HCT116 (cell line): ENCODE results near the gene ADCY6. TPM values are rescaled to one million over a fixed set of nuclear protein-coding genes. Genes with fewer than 3 reads are reported as not detected.

Source experiments
- ATAC-seq: fragments of 200-7000 bp; cut with Tn5 transposase; 2 replicates; pipeline ENCODE4 v1.9.1; 2020; ENCODE audit warnings: mild to moderate bottlenecking, moderate library complexity
- BruUV-seq: library from RNA; stranded (reverse); fragments of 400-500 nt; replicated peaks from 2 replicates; lab custom pipeline; 2021; lab: Mats Ljungman, UMichigan
- CTCF ChIA-PET: fragments of 300-600 bp; sonication (Branson Sonifier 250); formaldehyde crosslinking; loops from one replicate; lab custom pipeline; 2021; ENCODE audit warnings: antibody characterized with exemption; lab: Charles Lee
- POLR2A ChIA-PET: fragments of 300-600, 350-600 bp; sonication (Branson Sonifier 250); formaldehyde crosslinking; loops from one replicate; lab custom pipeline; 2021; ENCODE audit warnings: antibody characterized with exemption; lab: Charles Lee
- RAD21 ChIA-PET, 2 experiments: fragments of 300-600 bp; sonication (Branson Sonifier 250); formaldehyde crosslinking; loops; one replicate each; lab custom pipeline; 2023; ENCODE audit warnings: low total read pairs in 2 of 2; ENCODE audit not compliant: uncharacterized antibody in 2 of 2, unreplicated experiment in 2 of 2, low non-redundant PET in 1 of 2; lab: Charles Lee
- DNase-seq: peaks from one replicate; pipeline ENCODE4 v3.0.0-alpha.2; 2010; ENCODE audit warnings: low read depth, low spot score
- H2AFZ ChIP-seq: fragments of 200-600 bp; shearing (Covaris generic), sonication (generic); 2 replicates; pipeline ENCODE4 v1.6.1; 2017; ENCODE audit warnings: low read depth, mixed run types, mixed read lengths, antibody characterized with exemption, low read length; ENCODE audit not compliant: poor library complexity, severe bottlenecking
- H3K27ac ChIP-seq: 2 replicates; pipeline ENCODE4 v1.5.1; 2012; ENCODE audit warnings: low read depth, low read length
- H3K27me3 ChIP-seq: fragments of 200-600 bp; sonication (generic); 2 replicates; pipeline ENCODE4 v1.6.1; 2016; ENCODE audit warnings: mixed run types, low read length, mixed read lengths; ENCODE audit not compliant: insufficient read depth
- H3K36me3 ChIP-seq, 2 experiments: fragments of 200-500 bp in 1 of 2; fragments of 200-600 bp in 1 of 2; sonication (Bioruptor generic) in 1 of 2; sonication (generic) in 1 of 2; 2 replicates each; pipeline versions ENCODE4 v1.5.1 to v1.6.1; 2014 to 2016; ENCODE audit warnings: low read length in 2 of 2, inconsistent platforms in 1 of 2, mixed read lengths in 1 of 2, mixed run types in 1 of 2; ENCODE audit not compliant: insufficient read depth in 2 of 2, control insufficient read depth in 1 of 2
- H3K4me1 ChIP-seq, 2 experiments: fragments of 200-600 bp in 1 of 2; sonication (generic) in 1 of 2; 2 replicates each; pipeline versions ENCODE4 v1.5.1 to v1.6.1; 2012 to 2017; ENCODE audit warnings: low read length in 2 of 2, inconsistent platforms in 1 of 2, mild to moderate bottlenecking in 1 of 2, mixed read lengths in 1 of 2, mixed run types in 1 of 2, moderate library complexity in 1 of 2; ENCODE audit not compliant: insufficient read depth in 2 of 2, control insufficient read depth in 1 of 2
- H3K4me2 ChIP-seq: fragments of 200-600 bp; sonication (generic); 2 replicates; pipeline ENCODE4 v1.6.1; 2017; ENCODE audit warnings: mixed run types, low read length, mixed read lengths
- H3K4me3 ChIP-seq, 2 experiments: fragments of 200-600 bp in 1 of 2; sonication (generic) in 1 of 2; replicated peaks in 1 of 2; 2 replicates each; pipeline ENCODE4 v1.5.1; 2011 to 2016; ENCODE audit warnings: low read length in 2 of 2, control low read depth in 1 of 2, low read depth in 1 of 2, mild to moderate bottlenecking in 1 of 2, mixed read lengths in 1 of 2, mixed run types in 1 of 2
- H3K79me2 ChIP-seq: fragments of 200-600 bp; sonication (generic); 2 replicates; pipeline ENCODE4 v1.6.1; 2017; ENCODE audit warnings: mild to moderate bottlenecking, mixed run types, low read length, moderate library complexity, mixed read lengths; ENCODE audit not compliant: insufficient read depth
- H3K9ac ChIP-seq: fragments of 200-600 bp; sonication (generic); 2 replicates; pipeline ENCODE4 v1.6.1; 2016; ENCODE audit warnings: low read length, mixed read lengths
- H3K9me2 ChIP-seq: fragments of 200-600 bp; sonication (generic), shearing (Covaris generic); 2 replicates; pipeline ENCODE4 v1.6.1; 2017; ENCODE audit warnings: mixed run types, mild to moderate bottlenecking, moderate library complexity; ENCODE audit not compliant: insufficient read depth
- H3K9me3 ChIP-seq, 2 experiments: fragments of 200-500 bp in 1 of 2; fragments of 200-600 bp in 1 of 2; sonication (Bioruptor generic) in 1 of 2; sonication (generic) in 1 of 2; 2 replicates each; pipeline ENCODE4 v1.6.1; 2014 to 2017; ENCODE audit warnings: low read length in 2 of 2, mixed read lengths in 2 of 2, inconsistent platforms in 1 of 2, low read depth in 1 of 2, mild to moderate bottlenecking in 1 of 2, mixed run types in 1 of 2, moderate library complexity in 1 of 2; ENCODE audit not compliant: control insufficient read depth in 1 of 2, insufficient read depth in 1 of 2
- H4K20me1 ChIP-seq: fragments of 200-600 bp; sonication (generic), shearing (Covaris generic); 2 replicates; pipeline ENCODE4 v1.6.1; 2017; ENCODE audit warnings: mixed run types, mild to moderate bottlenecking, moderate library complexity; ENCODE audit not compliant: insufficient read depth
- CBX3 ChIP-seq: IDR thresholded peaks from 2 replicates; pipeline ENCODE4 v1.6.1; 2012; ENCODE audit warnings: low read depth
- CEBPB ChIP-seq: IDR thresholded peaks from 2 replicates; pipeline ENCODE4 v1.6.1; 2012; ENCODE audit warnings: low read depth
- FOSL1 ChIP-seq: IDR thresholded peaks from 2 replicates; pipeline ENCODE4 v1.6.1; 2012; ENCODE audit warnings: low read depth
- MAX ChIP-seq: IDR thresholded peaks from 2 replicates; pipeline ENCODE4 v1.6.1; 2012
- POLR2AphosphoS5 ChIP-seq: IDR thresholded peaks from 2 replicates; pipeline ENCODE4 v1.6.1; 2011; ENCODE audit warnings: mild to moderate bottlenecking, low read depth, low read length, moderate library complexity
- RAD21 ChIP-seq: IDR thresholded peaks from 2 replicates; pipeline ENCODE4 v1.6.1; 2012; ENCODE audit warnings: low read depth, mild to moderate bottlenecking
- SP1 ChIP-seq: IDR thresholded peaks from 2 replicates; pipeline ENCODE4 v1.6.1; 2012; ENCODE audit warnings: low read depth
- SRF ChIP-seq: IDR thresholded peaks from 2 replicates; pipeline ENCODE4 v1.6.1; 2012; ENCODE audit warnings: low read depth
- TCF7L2 ChIP-seq: IDR thresholded peaks from 2 replicates; pipeline ENCODE4 v1.7.0; 2011; ENCODE audit warnings: borderline replicate concordance, inconsistent platforms; ENCODE audit not compliant: insufficient read depth, insufficient read length; ENCODE audit errors: extremely low read depth
- YY1 ChIP-seq: IDR thresholded peaks from 2 replicates; pipeline ENCODE4 v1.6.1; 2011; ENCODE audit warnings: low read length, low read depth, moderate library complexity, mild to moderate bottlenecking; ENCODE audit not compliant: insufficient replicate concordance; ENCODE audit errors: extremely low read depth
- ZNF274 ChIP-seq: fragments of 200-500 bp; sonication (Bioruptor generic); IDR thresholded peaks from 2 replicates; pipeline ENCODE4 v1.6.1; 2014; ENCODE audit warnings: mild to moderate bottlenecking, low read depth, low read length, inconsistent platforms
- intact Hi-C: fragments of 100-400 bp; cut with micrococcal nuclease; formaldehyde crosslinking; loops from 2 replicates; pipeline ENCODE4 v1.10.0; 2022
- total RNA-seq: library from RNA; stranded (reverse); gene quantifications from one replicate; pipeline ENCODE4 v1.2.1, GENCODE V29; 2021; ENCODE audit not compliant: unreplicated experiment

ADCY6 gene
- total RNA-seq, 1 experiment from 2014 or later: 24.9 TPM

- Histone ChIP-seq H3K36me3 (peaks cover 34 to 35% of the 10 kb centered on the region in 2 experiments; a peak in 3 of 4 replicates), H3K27ac (no peak overlapping the region), H3K9ac (no peak overlapping the region), H3K4me2 (no peak overlapping the region), H3K4me1 (no peaks in the 10 kb centered on the region), H3K9me3 (no peaks in the 10 kb centered on the region), H3K27me3 (no peaks in the 10 kb centered on the region), H4K20me1 (no peaks in the 10 kb centered on the region), H3K4me3 (no peak overlapping the region), H3K79me2 (no peaks in the 10 kb centered on the region), H2AFZ (no peak overlapping the region), H3K9me2 (no peaks in the 10 kb centered on the region)
- intact Hi-C loops: no loop called here
- TF ChIP-seq MAX: no peak
- ChIA-PET CTCF (no interaction called here), POLR2A (no interaction called here), RAD21 (no interaction called here)
- BruUV-seq: no TSS peak
- peak; percentile 20; the same call in 1 of the 2 replicates for ATAC-seq
- no peak for DNase-seq
These were observed 39.4 kb upstream of the ADCY6 start for GRCh38 chr12:48828293-48828692.

GRCh38 chr12:48827513-48828096 lies 38.7 kb upstream of the ADCY6 start:
- no peak overlapping the region for H3K9ac ChIP-seq
- H3K27me3 ChIP-seq: no peaks in the 10 kb centered on the region
- CTCF ChIA-PET: interaction anchor here (1.0 to 1.1 kb wide), 2 partner anchors 12 to 13 kb away, joined by 3 to 4 read pairs; no protein-coding TSS in a partner anchor
- H3K9me3 ChIP-seq: no peaks in the 10 kb centered on the region
- H3K36me3 ChIP-seq: peaks cover 27 to 28% of the 10 kb centered on the region in 2 experiments; a peak in 3 of 4 replicates
- no peak overlapping the region for H3K4me3 ChIP-seq
- ATAC-seq: 0 out of 2 replicates have a peak, but pooled peaks have one; percentile 15
- H2AFZ ChIP-seq: no peak overlapping the region
- no peaks in the 10 kb centered on the region for H4K20me1 ChIP-seq
- no peak overlapping the region for H3K4me2 ChIP-seq
- H3K27ac ChIP-seq: no peak overlapping the region
- intact Hi-C loops: no loop called here
- POLR2A ChIA-PET: no interaction called here
- no peaks in the 10 kb centered on the region for H3K4me1 ChIP-seq
- RAD21 ChIA-PET: no interaction called here
- BruUV-seq: no TSS peak
- no peak for DNase-seq
- no peaks in the 10 kb centered on the region for H3K9me2 ChIP-seq
- no peaks in the 10 kb centered on the region for H3K79me2 ChIP-seq
- TF ChIP-seq SRF (no peak), FOSL1 (no peak), ZNF274 (no peak), SP1 (no peak), POLR2AphosphoS5 (no peak), YY1 (no peak), TCF7L2 (no peak), RAD21 (no peak), CEBPB (no peak), CBX3 (no peak)
